ENCODE results near the gene GRK7. TPM values are rescaled to one million over a fixed set of nuclear protein-coding genes. Genes with fewer than 3 reads are reported as not detected.

The GRK7 gene
- total and polyA plus RNA-seq, 5 donors = not detected

DNA sequence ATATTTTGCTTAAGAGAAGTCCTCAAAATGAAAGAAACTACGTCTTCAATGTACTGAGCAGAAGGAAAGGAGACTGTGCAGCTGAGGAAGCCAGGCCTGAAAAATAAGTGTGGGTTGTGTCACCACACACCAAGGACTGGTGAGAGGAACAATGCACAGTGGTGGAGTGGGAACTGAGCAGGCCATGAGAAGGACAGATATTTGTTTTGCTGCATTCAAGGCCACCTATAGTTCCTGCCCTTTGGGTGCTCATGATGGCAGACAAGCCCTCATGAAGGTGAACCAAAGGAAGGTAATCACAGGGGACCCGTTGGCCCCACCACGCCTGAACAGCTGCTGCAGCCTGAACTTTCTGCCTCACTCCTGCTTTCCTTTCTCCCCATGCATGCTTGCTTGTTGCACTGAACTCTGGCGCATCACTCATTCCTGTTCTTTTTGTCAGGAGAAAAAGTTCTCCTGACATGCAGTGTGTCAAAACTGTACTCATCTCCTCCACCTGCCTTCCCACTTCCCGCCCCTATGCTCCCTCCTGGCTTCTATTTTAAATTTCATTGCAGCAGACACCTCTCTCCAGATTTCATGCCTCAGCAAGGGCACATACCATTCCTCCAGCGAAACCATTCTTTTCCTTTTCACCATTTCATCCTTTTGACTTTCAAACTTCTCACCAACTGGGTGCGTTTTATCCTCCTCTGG lies 27.3 kb upstream of the GRK7 start:
- ATAC-seq = no peak
- DNase-seq = no peak
- Histone ChIP-seq H3K4me3 (ENCODE audit: low read length) (no peak overlapping the region), H3K9me3 (ENCODE audit: control insufficient read depth, low read length) (no peaks in the 10 kb centered on the region), H3K27me3 (ENCODE audit: control insufficient read depth, insufficient read depth) (no peaks in the 10 kb centered on the region), H3K4me1 (ENCODE audit: control insufficient read depth, insufficient read depth, low read length) (no peaks in the 10 kb centered on the region), H3K27ac (ENCODE audit: low read length) (no peak overlapping the region)
- WGBS = 85% methylated on average over 7 of the region's 7 CpGs
- intact Hi-C loops (cut with DNase I) = loop anchor here in 1 of 4 donors (10.0 kb wide), 1 partner anchor 139 kb away; the partner anchor contains the start of gene ATP1B3

DNA sequence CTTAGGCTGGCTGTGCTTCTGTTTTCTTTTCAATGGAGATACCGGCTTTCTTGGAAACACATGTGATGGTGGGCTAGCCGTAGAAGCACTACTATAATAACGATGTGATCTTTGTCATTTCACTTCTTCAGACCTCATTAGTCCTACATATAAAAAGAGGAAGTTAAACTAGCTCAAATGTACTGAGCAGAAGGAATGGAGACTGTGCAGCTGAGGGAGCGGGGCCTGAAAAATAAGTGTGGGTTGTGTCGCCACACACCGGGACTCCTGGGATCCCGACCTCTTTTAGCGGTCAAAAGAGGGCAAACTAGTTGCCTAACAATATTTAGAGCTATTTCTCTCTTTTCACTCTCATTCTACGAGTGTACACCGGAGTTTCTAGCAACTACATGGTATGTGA lies 26.1 kb upstream of the GRK7 start:
- intact Hi-C loops (cut with DNase I) = loop anchor here in 1 of 4 donors (10.0 kb wide), 1 partner anchor 138 kb away; the partner anchor contains the start of gene ATP1B3
- Histone ChIP-seq H3K27ac (ENCODE audit: low read length) (no peak overlapping the region), H3K4me1 (ENCODE audit: control insufficient read depth, insufficient read depth, low read length) (no peaks in the 10 kb centered on the region), H3K9me3 (ENCODE audit: control insufficient read depth, low read length) (no peaks in the 10 kb centered on the region), H3K4me3 (ENCODE audit: low read length) (no peak overlapping the region), H3K27me3 (ENCODE audit: control insufficient read depth, insufficient read depth) (no peaks in the 10 kb centered on the region)
- ATAC-seq (no peak), DNase-seq (no peak)
- WGBS = 84% methylated on average over 10 of the region's 10 CpGs

DNA sequence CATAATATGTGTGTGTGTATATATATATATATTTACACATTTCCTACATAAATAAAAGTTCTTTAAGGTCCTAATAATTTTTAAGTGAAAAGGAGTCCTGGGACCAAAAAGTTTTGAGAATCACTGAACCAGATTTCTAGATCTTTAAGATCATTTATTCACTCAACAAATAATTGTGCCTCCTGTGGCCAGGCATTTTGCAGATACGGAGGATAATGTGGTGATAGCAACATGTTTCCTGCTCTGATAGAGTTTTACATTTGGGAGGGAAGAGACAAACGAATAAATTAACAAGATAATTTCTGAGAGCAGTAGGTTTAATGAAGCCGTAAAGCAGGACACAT lies 25.6 kb upstream of the GRK7 start:
- H3K27ac ChIP-seq (ENCODE audit: low read length) = peak overlapping the region; percentile 9
- no peaks in the 10 kb centered on the region for H3K27me3 ChIP-seq (ENCODE audit: control insufficient read depth, insufficient read depth)
- intact Hi-C loops (cut with DNase I) = loop anchor here in 2 of 4 donors (2.0 to 10.0 kb wide), 2 partner anchors 137 kb away; partner anchors contain the start of gene ATP1B3 (in 1 of the 2)
- 2% methylated on average over 3 of the region's 3 CpGs for WGBS
- no peaks in the 10 kb centered on the region for H3K4me1 ChIP-seq (ENCODE audit: control insufficient read depth, insufficient read depth, low read length)
- ATAC-seq (no peak), DNase-seq (no peak)
- peak overlapping the region; percentile 38 for H3K4me3 ChIP-seq (ENCODE audit: low read length)
- H3K9me3 ChIP-seq (ENCODE audit: control insufficient read depth, low read length) = no peaks in the 10 kb centered on the region

DNA sequence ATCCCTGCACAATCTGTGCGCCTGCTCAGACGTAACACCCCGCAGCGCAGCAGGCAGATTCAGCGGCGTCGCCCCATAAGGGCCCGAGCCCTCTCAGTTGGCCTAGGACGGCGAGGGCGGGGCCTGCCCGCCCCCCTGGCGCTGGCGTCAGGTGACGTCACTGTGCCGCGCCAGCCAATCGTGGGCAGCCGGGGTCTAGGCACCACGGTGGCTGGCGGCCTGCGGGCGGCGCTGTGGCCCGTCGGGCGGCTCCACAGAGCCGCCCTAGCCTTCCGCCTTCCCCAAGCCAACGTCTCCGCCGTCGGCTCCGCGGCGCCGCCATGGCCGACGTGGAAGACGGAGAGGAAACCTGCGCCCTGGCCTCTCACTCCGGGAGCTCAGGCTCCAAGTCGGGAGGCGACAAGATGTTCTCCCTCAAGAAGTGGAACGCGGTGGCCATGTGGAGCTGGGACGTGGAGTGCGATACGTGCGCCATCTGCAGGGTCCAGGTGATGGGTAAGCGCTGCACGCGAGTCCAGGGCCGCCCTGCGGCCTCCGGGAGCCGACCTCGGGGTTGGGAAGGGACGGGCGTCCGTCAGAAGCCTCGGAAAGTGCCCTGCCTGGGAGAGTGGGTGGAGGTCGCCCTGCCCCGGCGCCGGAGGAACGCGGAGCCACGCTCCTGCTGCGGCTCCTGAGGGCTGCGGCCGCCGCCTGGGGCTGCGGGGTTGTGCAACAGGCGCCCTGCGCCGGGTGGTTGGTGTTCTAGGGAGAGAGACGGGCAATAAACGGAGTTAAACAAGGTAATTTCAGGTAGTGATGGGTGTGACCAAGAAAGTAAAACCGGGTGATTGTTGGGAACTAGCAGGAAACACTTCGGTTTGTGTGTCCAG lies 25.0 kb upstream of the GRK7 start, which contains the start of gene RNF7:
Gene RNF7 (plus strand): TSS at position 277 of the 869 bp plus-strand sequence. CDS start 44 bp downstream, at position 321.
- ATAC-seq (peak; percentile 98 to 99), DNase-seq (peak; percentile 95 to 98 (median 98))
- intact Hi-C loops (cut with DNase I) = loop anchor here in 2 of 4 donors (2.0 to 10.0 kb wide), 2 partner anchors 137 kb away; partner anchors contain the start of gene ATP1B3 (in 1 of the 2)
- Histone ChIP-seq H3K4me3 (ENCODE audit: low read length) (peak within 1 kb of the TSS; percentile 91), H3K27ac (ENCODE audit: low read length) (peak within 1 kb of the TSS; percentile 93), H3K9me3 (ENCODE audit: control insufficient read depth, low read length) (no peaks in the 10 kb centered on the region), H3K4me1 (ENCODE audit: control insufficient read depth, insufficient read depth, low read length) (no peaks in the 10 kb centered on the region), H3K27me3 (ENCODE audit: control insufficient read depth, insufficient read depth) (no peaks in the 10 kb centered on the region)
- under 1% methylated on average over 81 of the region's 81 CpGs for WGBS

DNA sequence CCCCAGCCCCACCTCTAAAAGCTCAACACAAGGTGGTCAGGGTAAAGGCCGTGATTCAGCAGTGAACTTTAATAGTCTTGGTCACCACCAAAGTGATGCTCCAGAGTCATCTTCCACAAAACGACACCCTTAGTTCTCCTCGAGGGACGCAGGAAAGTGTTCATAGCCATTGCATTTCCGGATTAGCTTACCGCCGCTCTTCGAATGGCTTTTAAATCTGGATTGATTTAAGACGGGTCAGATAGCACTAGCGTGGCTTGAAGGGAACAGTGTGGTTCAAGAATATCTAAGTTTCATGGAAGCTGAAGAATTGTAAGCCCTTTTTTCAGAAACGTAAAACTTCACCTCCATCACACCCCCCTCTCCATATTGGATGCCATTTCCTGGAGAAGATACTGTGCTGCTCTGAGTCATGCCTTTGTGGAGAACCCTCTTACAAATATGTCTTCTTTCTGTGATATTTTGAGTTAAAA lies 24.3 kb upstream of the GRK7 start:
- no peaks in the 10 kb centered on the region for H3K4me1 ChIP-seq (ENCODE audit: control insufficient read depth, insufficient read depth, low read length)
- no peak for DNase-seq
- WGBS = under 1% methylated on average over 11 of the region's 11 CpGs

DNA sequence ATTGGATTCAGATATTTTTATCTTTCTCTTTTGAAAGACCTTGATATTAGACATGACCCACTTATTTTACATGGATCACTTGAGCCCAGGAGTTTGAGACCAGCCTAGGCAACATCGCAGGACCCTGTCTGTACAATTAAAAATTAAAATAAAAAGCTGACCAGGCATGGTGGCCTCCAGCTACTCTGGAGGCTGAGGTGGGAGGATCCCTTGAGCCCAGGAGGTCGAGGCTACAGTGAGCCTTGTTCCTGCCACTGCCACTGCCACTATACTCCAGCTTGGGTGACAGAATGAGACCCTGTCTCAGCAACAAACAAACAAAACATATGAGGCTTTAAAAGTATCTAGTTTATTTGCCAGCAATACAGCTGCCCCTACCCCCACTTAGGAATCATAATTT lies 23.5 kb upstream of the GRK7 start:
- Histone ChIP-seq H3K27me3 (ENCODE audit: control insufficient read depth, insufficient read depth) (no peaks in the 10 kb centered on the region), H3K4me3 (ENCODE audit: low read length) (peak overlapping the region; percentile 91), H3K27ac (ENCODE audit: low read length) (no peak overlapping the region), H3K4me1 (ENCODE audit: control insufficient read depth, insufficient read depth, low read length) (no peaks in the 10 kb centered on the region), H3K9me3 (ENCODE audit: control insufficient read depth, low read length) (no peaks in the 10 kb centered on the region)
- DNase-seq = no peak
- WGBS = 73% methylated on average over 2 of the region's 2 CpGs
- ATAC-seq = no peak
- intact Hi-C loops (cut with DNase I) = loop anchor here in 2 of 4 donors (2.0 to 10.0 kb wide), 3 partner anchors 135 to 173 kb away; partner anchors contain the start of gene ATP1B3 (in 1 of the 2)

More for the DNA sequence above, 24.3 kb upstream of the GRK7 start:
- peak overlapping the region; percentile 93 for H3K27ac ChIP-seq (ENCODE audit: low read length)
- intact Hi-C loops (cut with DNase I) = loop anchor here in 2 of 4 donors (2.0 to 10.0 kb wide), 2 partner anchors 136 kb away; partner anchors contain the start of gene ATP1B3 (in 1 of the 2)
- H3K9me3 ChIP-seq (ENCODE audit: control insufficient read depth, low read length) = no peaks in the 10 kb centered on the region
- H3K4me3 ChIP-seq (ENCODE audit: low read length) = peak overlapping the region; percentile 91
- ATAC-seq = peak in 1 of 2 donors; percentile 45
- no peaks in the 10 kb centered on the region for H3K27me3 ChIP-seq (ENCODE audit: control insufficient read depth, insufficient read depth)

DNA sequence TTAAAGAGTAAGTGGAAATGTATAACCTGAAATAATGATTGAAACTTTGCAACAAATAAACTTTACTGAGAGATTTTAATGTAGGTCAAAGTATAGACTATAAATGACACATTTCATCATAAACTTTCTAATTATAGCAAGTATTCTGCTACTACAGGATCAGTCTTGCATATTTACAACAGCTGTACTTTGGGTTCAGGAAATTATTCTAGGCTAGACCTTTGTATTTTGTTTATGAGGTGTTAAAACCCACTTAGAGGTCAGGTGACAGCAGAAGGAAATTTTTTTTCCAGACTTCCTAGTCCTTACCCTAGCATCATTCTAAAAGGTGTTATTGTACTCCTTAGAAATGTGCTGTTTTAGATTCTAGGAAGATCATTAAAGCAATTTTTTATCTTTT lies 22.9 kb upstream of the GRK7 start:
- no peak overlapping the region for H3K4me3 ChIP-seq (ENCODE audit: low read length)
- no peak for ATAC-seq
- no peak overlapping the region for H3K27ac ChIP-seq (ENCODE audit: low read length)
- H3K27me3 ChIP-seq (ENCODE audit: control insufficient read depth, insufficient read depth) = no peaks in the 10 kb centered on the region
- intact Hi-C loops (cut with DNase I) = loop anchor here in 1 of 4 donors (5.0 kb wide), 1 partner anchor 172 kb away; no protein-coding TSS in a partner anchor
- H3K4me1 ChIP-seq (ENCODE audit: control insufficient read depth, insufficient read depth, low read length) = no peaks in the 10 kb centered on the region
- no peaks in the 10 kb centered on the region for H3K9me3 ChIP-seq (ENCODE audit: control insufficient read depth, low read length)
- DNase-seq = no peak

DNA sequence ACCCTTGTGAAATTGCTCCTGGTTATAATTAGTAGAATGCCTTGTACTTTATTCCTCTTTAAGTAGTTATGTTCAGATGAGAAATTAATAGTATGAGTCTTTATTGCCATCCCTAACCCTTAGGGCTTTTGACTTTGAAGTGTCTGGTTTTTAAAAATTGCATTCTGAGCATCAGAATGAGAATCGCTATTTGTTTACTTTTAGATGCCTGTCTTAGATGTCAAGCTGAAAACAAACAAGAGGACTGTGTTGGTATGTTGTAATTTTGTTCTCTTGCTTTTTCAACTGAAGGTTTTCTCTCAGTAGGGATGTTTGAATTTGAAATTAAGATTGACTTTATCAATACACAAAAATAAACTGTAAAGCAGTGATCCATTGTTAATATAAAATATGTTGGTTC lies 19.9 kb upstream of the GRK7 start:
- Histone ChIP-seq H3K27me3 (ENCODE audit: control insufficient read depth, insufficient read depth) (no peaks in the 10 kb centered on the region), H3K4me1 (ENCODE audit: control insufficient read depth, insufficient read depth, low read length) (no peaks in the 10 kb centered on the region), H3K4me3 (ENCODE audit: low read length) (no peak overlapping the region), H3K27ac (ENCODE audit: low read length) (no peak overlapping the region), H3K9me3 (ENCODE audit: control insufficient read depth, low read length) (no peaks in the 10 kb centered on the region)
- DNase-seq (no peak), ATAC-seq (no peak)
- WGBS = 83% methylated on average over 1 of the region's 1 CpG
- intact Hi-C loops (cut with DNase I) = loop anchor here in 1 of 4 donors (5.0 kb wide), 1 partner anchor 169 kb away; no protein-coding TSS in a partner anchor

DNA sequence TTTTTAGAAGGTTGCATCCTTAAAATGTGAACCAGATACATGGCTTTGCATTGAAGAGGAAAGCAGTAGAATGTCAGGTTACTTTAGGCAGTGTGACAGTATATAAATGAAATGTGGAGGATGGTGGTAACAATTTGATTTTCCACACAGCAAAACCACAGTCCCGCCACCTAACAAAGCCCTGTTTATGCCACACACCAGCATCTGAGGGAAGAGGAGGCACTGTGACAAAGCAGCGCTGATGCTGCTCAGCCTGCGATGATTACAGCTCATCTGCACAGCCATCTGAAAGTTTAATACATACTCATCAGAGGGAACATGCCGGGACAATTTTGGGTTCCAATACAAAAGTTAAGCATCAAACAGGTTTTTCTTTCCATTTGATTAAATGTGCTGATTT lies 16.2 kb upstream of the GRK7 start:
- ATAC-seq (no peak), DNase-seq (no peak)
- H3K27ac ChIP-seq (ENCODE audit: low read length) = no peak overlapping the region
- WGBS = 93% methylated on average over 4 of the region's 4 CpGs
- no peaks in the 10 kb centered on the region for H3K27me3 ChIP-seq (ENCODE audit: control insufficient read depth, insufficient read depth)
- intact Hi-C loops (cut with DNase I) = no loop called here
- no peak overlapping the region for H3K4me3 ChIP-seq (ENCODE audit: low read length)
- H3K4me1 ChIP-seq (ENCODE audit: control insufficient read depth, insufficient read depth, low read length) = no peaks in the 10 kb centered on the region
- no peaks in the 10 kb centered on the region for H3K9me3 ChIP-seq (ENCODE audit: control insufficient read depth, low read length)

DNA sequence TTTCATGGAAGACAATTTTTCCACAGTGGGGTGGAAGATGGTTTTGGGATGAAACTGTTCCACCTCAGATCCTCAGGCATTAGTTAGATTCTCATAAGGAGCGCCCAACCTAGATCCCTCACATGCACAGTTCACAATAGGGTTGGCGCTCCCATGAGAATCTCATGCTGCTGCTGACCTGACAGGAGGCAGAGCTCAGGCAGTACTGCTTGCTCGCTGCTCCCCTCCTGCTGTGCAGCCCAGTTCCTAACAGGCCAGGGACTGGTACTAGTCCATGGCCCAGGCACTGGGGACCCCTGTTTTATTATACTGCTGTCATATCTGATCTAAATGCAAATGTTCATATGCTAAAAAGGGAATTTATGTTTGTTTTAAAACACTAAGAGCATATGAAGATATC lies 9.8 kb upstream of the GRK7 start:
- Histone ChIP-seq H3K4me3 (ENCODE audit: low read length) (no peak overlapping the region), H3K9me3 (ENCODE audit: control insufficient read depth, low read length) (no peaks in the 10 kb centered on the region), H3K27ac (ENCODE audit: low read length) (no peak overlapping the region), H3K4me1 (ENCODE audit: control insufficient read depth, insufficient read depth, low read length) (no peaks in the 10 kb centered on the region), H3K27me3 (ENCODE audit: control insufficient read depth, insufficient read depth) (no peaks in the 10 kb centered on the region)
- intact Hi-C loops (cut with DNase I) = no loop called here
- DNase-seq (no peak), ATAC-seq (no peak)
- 89% methylated on average over 3 of the region's 3 CpGs for WGBS
